Activated T-helper 2 cell treated with anti-CD3 and anti-CD28 coated beads, Interferon-gamma antibody, Interleukin-2, Interleukin-4, amounts not matched to agents 10 μg/mL and 5 μg/mL and 100 μg/mL, durations not matched to agents 14 hours and 24 hours and 36 hours (primary cell): ENCODE results near the gene CDKN2A. TPM values are rescaled to one million over a fixed set of nuclear protein-coding genes. Genes with fewer than 3 reads are reported as not detected.

ENCODE experiments used
- DNase-seq: peaks from one replicate; pipeline ENCODE4 v3.0.0; 2021; ENCODE audit warnings: low spot score
- H3K27ac Mint-ChIP-seq: one replicate; pipeline ENCODE4 v1.8.0; 2021; ENCODE audit warnings: mixed read lengths
- H3K27me3 Mint-ChIP-seq: one replicate; pipeline ENCODE4 v1.8.0; 2021; ENCODE audit warnings: low read depth, mixed read lengths
- H3K36me3 Mint-ChIP-seq: one replicate; pipeline ENCODE4 v1.8.0; 2021; ENCODE audit warnings: low read depth, mixed read lengths
- H3K4me1 Mint-ChIP-seq: one replicate; pipeline ENCODE4 v1.8.0; 2021; ENCODE audit warnings: low read depth, mixed read lengths
- H3K4me3 Mint-ChIP-seq: one replicate; pipeline ENCODE4 v1.8.0; 2021; ENCODE audit warnings: low read depth, mild to moderate bottlenecking, moderate library complexity, mixed read lengths
- H3K9me3 Mint-ChIP-seq: one replicate; pipeline ENCODE4 v1.8.0; 2021; ENCODE audit warnings: mixed read lengths
- intact Hi-C: fragments of 100-400 bp; cut with micrococcal nuclease; formaldehyde crosslinking; loops from one replicate; pipeline ENCODE4 v1.15.1; 2023
- total RNA-seq: library from RNA; stranded (reverse); gene quantifications from 2 replicates; pipeline ENCODE4 v1.2.3, GENCODE V29; 2022

The CDKN2A gene
- total RNA-seq, 1 donor from 2014 or later, result 5.8 TPM

DNA sequence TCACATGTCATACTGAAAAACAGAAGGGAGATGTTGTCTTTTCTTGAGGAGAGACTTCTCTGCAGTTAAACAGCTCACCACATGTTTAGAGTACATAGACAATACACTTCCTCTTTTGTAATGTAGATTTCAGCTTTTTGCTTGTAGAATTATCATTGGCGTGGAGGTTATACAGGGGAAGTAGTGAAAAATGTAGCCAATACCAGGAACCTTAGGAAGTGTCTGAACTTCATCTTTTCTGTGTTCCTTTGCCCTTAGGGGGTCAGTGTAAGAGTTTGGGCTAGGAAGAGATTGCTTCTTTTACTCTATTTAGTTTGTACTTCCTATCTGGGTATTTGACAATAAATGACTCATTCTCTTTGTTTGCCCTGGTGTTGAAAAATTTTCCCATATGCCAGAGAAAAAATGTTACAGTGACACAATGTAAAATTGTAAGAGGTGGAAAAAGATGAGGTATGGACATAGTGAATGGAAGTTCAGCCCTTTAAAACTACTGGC lies 36.0 kb upstream of the CDKN2A start:
- peaks cover 3% of the 10 kb centered on the region for H3K36me3 Mint-ChIP-seq
- peaks cover 35% of the 10 kb centered on the region for H3K4me1 Mint-ChIP-seq
- H3K4me3 Mint-ChIP-seq, result no peak overlapping the region
- H3K9me3 Mint-ChIP-seq, result no peaks in the 10 kb centered on the region
- intact Hi-C loops, result loop anchor here (1.0 to 5.0 kb wide), 2 partner anchors 22 to 212 kb away; no protein-coding TSS in a partner anchor
- H3K27me3 Mint-ChIP-seq, result peaks cover 9% of the 10 kb centered on the region
- DNase-seq, result no peak
- H3K27ac Mint-ChIP-seq, result peak overlapping the region; percentile 34

DNA sequence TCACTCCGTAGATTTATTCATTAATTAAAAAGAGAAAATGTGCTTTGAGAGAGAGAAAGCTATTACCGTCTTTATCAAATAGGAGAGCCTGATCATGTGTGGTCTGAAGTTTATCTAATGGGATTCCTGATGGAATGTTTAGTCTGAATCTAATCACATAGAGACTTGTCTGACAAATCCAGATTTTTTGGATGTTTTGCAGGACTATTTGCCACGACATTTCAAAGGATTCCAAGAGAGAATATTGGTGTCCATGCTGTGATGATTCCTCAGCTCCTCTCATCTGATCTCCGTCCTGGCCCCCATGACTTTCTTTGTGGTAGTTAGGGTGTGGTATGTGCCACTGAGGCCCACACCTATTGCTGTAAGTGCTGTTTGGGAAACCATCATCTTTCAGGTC lies 35.0 kb upstream of the CDKN2A start:
- Mint-ChIP-seq H3K27me3 (peaks cover 12% of the 10 kb centered on the region), H3K27ac (no peak overlapping the region), H3K4me1 (peaks cover 30% of the 10 kb centered on the region), H3K9me3 (no peaks in the 10 kb centered on the region), H3K4me3 (no peak overlapping the region), H3K36me3 (no peaks in the 10 kb centered on the region)
- intact Hi-C loops, result no loop called here
- DNase-seq, result no peak

DNA sequence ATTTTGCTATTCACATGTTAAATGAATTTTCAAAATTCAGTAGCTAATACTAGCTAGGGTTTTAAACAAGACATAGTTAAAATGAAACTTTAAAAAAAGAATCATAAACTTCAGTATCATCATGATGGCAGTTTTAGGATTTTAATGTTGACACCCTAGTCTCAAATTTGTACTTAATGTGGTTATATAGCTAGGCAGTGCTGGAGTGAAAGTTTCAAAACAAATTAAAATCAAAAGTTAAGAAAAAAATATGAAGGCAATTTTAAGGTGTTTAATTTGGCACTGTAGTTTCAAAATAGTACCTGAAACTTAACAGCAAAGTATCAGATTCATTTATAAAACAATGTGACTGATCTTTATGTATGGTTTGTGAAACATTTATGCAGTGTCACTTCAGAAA lies 34.2 kb upstream of the CDKN2A start:
- H3K27me3 Mint-ChIP-seq, result peaks cover 15% of the 10 kb centered on the region
- H3K4me1 Mint-ChIP-seq, result peaks cover 28% of the 10 kb centered on the region
- no peak overlapping the region for H3K4me3 Mint-ChIP-seq
- intact Hi-C loops, result no loop called here
- no peak overlapping the region for H3K27ac Mint-ChIP-seq
- no peak for DNase-seq
- no peaks in the 10 kb centered on the region for H3K9me3 Mint-ChIP-seq
- no peaks in the 10 kb centered on the region for H3K36me3 Mint-ChIP-seq

DNA sequence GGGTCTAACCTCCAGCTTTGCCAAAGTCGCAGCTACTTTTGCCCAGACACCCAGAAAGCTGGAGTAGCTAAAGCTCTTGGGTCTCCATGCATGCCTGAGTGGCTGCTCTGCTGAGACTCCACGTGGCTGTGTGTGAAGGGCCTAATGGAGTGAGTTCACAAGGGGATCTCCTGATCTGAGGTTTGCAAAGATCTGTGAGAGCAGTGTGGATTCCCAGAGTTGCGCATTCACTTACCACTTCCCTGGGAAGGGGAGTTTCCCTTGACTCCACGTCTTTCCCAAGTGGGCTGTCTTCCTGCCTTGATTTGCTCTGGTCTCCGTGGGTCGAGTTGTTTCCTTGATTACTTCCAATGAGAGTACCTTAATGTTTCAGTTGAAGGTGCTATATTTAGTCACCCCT lies 32.5 kb upstream of the CDKN2A start:
- DNase-seq, result no peak
- Mint-ChIP-seq H3K4me3 (no peak overlapping the region), H3K36me3 (no peaks in the 10 kb centered on the region), H3K27ac (no peak overlapping the region), H3K9me3 (no peaks in the 10 kb centered on the region), H3K4me1 (peaks cover 23% of the 10 kb centered on the region), H3K27me3 (peaks cover 27% of the 10 kb centered on the region)
- intact Hi-C loops, result no loop called here

DNA sequence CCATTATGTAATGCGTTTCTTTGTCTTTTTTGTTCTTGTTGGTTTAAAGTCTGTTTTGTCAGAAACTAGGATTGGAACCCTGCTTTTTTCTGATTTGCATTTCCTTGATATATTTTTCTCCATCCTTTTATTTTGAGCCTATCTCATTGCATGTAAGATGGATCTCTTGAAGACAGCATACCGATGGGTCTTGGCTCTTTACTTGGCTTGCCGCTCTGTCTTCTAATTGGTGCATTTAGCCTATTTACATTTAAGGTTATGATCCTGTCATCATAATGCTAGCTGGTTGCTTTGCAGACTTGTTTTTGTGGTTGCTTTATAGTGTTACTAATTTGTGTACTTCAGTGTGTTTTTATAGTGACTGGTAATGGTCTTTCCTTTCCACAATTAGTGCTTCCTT lies 28.2 kb upstream of the CDKN2A start:
- intact Hi-C loops, result no loop called here
- Mint-ChIP-seq H3K27me3 (peaks cover 53% of the 10 kb centered on the region), H3K4me1 (peaks cover 3% of the 10 kb centered on the region), H3K4me3 (no peak overlapping the region), H3K36me3 (no peaks in the 10 kb centered on the region), H3K9me3 (peaks cover 4% of the 10 kb centered on the region), H3K27ac (no peak overlapping the region)
- no peak for DNase-seq

DNA sequence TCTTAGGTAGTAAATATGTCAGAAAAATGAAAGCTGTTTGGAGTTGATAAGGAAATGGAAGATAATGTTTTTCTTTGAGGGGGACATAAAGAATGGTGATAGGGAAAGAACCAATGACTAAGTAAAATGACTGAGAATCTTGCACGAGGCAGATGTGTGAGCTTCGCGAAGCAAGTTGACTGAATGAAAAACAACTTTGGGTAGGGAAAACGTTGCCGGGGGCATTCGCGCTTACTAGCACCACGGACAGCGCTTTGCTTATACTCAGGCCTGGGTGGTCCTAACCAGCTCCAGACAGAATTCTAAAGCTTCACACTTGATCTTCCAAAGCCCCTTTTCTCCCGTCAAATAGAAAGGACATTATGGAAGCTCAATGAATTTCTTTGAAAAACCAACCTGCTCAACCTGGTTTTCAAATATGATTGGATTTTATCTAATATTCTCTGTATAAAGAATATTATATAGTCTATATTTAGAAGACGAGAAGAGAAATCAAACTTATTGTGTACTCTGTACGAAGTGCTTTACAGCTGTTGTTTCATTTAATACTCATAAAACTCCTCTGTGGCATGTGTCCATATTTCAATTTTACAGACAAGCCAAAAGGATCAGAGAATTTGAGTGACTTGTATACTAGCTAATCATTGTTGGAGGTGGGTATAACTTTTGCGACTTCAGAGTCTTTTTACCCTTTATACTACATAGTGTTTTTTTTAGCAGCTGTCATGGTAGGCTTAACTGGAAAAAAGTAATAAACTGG lies 16.9 kb upstream of the CDKN2A start:
- DNase-seq, result no peak
- peaks cover 49% of the 10 kb centered on the region for H3K27me3 Mint-ChIP-seq
- H3K4me3 Mint-ChIP-seq, result no peak overlapping the region

DNA sequence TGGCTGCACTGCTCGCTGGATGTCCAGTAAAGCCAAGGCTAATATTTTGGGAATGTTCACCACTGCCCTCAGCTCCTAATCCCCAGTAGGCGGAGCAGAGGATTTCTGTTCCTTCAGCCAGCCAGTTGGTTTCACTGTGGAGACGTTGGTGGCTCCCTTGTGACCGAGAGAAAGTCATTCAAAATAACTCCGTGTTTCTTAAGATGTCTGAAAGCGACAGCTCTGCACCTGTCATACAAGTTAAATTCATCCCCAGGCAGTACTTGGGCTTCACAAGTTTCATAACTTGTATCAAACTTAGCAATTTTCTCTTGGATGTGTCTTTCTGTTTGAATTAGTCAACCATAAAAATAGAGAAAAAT lies 15.3 kb upstream of the CDKN2A start:
- peaks cover 27% of the 10 kb centered on the region for H3K4me1 Mint-ChIP-seq
- H3K27me3 Mint-ChIP-seq, result peaks cover 64% of the 10 kb centered on the region
- no peaks in the 10 kb centered on the region for H3K9me3 Mint-ChIP-seq

More for the DNA sequence above, 16.9 kb upstream of the CDKN2A start:
- H3K27ac Mint-ChIP-seq, result no peak overlapping the region
- intact Hi-C loops, result no loop called here
- H3K4me1 Mint-ChIP-seq, result peaks cover 15% of the 10 kb centered on the region
- H3K9me3 Mint-ChIP-seq, result no peaks in the 10 kb centered on the region
- peaks cover 3% of the 10 kb centered on the region for H3K36me3 Mint-ChIP-seq

DNA sequence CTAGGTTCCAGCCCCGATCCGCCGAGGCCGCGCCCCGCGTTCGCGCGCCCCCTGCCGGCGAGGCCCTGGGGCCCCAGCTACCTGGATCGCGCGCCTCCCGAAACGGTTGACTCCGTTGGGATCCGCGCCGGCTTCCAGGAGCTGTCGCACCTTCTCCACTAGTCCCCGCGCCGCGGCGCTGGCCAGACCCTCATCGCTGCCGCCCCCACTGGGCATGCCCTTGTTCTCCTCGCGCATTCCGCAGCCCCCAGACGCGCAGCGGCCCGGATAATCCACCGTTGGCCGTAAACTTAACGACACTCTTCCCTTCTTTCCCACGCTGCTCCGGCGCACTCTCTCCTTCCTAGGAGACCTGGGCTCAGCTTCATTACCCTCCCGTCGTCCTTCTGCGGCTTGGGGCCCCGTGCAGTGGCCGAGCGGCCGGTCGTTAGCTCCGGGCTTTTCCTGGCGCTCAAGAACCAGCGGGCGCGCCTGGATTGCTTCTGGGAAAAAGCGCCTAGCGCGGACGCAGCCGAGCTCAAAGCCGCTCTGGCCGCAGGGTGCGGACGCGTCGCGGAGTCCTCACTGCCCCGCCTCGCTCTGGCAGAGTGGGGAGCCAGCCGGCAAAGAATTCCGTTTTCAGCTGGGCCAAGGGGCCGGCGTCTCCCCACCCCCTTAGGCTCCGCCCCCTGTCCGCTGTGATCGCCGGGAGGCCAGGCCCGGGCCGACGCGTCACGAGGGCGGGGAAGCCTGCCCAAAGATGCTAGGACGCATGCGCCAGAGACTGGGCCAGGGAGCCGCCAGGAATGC lies 14.7 kb upstream of the CDKN2A start, which contains the start of gene CDKN2B:
CDKN2B (minus strand) TSS at position 589 of the 789 bp plus-strand sequence; CDS start at position 237, 352 bp downstream.
- Mint-ChIP-seq H3K9me3 (no peaks in the 10 kb centered on the region), H3K4me3 (peak within 1 kb of the TSS; percentile 84), H3K27ac (no peak within 1 kb of the TSS), H3K36me3 (peaks cover 13% of the 10 kb centered on the region), H3K4me1 (peaks cover 27% of the 10 kb centered on the region), H3K27me3 (peaks cover 69% of the 10 kb centered on the region)
- peak; percentile 66 for DNase-seq
- intact Hi-C loops, result loop anchor here (1.0 to 2.0 kb wide), 7 partner anchors 14 to 248 kb away; no protein-coding TSS in a partner anchor

More for the DNA sequence above, 15.3 kb upstream of the CDKN2A start:
- Mint-ChIP-seq H3K36me3 (peaks cover 13% of the 10 kb centered on the region), H3K4me3 (peak overlapping the region; percentile 84), H3K27ac (no peak overlapping the region)
- no peak for DNase-seq
- intact Hi-C loops, result loop anchor here (1.0 to 2.0 kb wide), 3 partner anchors 29 to 248 kb away; no protein-coding TSS in a partner anchor

DNA sequence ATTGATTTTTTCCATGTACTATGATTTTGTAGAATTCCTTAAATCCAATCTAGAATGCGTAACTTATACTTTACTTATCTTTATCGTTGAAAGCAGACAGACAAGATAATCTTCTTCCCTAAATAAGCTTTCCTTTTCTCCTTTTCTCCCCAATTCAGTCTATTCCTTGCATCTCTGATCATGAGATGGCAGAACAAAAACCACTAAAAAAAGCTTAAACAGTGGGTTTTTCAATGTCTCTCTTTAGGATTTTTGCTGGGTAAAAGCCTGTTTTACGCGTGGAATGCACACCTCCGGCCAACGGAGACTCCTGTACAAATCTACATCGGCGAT lies 14.2 kb upstream of the CDKN2A start:
- no peak for DNase-seq
- Mint-ChIP-seq H3K4me1 (peaks cover 27% of the 10 kb centered on the region), H3K36me3 (peaks cover 16% of the 10 kb centered on the region), H3K27me3 (peaks cover 69% of the 10 kb centered on the region), H3K27ac (no peak overlapping the region), H3K9me3 (no peaks in the 10 kb centered on the region), H3K4me3 (peak overlapping the region; percentile 84)
- intact Hi-C loops, result loop anchor here (1.0 to 2.0 kb wide), 6 partner anchors 13 to 194 kb away; no protein-coding TSS in a partner anchor

DNA sequence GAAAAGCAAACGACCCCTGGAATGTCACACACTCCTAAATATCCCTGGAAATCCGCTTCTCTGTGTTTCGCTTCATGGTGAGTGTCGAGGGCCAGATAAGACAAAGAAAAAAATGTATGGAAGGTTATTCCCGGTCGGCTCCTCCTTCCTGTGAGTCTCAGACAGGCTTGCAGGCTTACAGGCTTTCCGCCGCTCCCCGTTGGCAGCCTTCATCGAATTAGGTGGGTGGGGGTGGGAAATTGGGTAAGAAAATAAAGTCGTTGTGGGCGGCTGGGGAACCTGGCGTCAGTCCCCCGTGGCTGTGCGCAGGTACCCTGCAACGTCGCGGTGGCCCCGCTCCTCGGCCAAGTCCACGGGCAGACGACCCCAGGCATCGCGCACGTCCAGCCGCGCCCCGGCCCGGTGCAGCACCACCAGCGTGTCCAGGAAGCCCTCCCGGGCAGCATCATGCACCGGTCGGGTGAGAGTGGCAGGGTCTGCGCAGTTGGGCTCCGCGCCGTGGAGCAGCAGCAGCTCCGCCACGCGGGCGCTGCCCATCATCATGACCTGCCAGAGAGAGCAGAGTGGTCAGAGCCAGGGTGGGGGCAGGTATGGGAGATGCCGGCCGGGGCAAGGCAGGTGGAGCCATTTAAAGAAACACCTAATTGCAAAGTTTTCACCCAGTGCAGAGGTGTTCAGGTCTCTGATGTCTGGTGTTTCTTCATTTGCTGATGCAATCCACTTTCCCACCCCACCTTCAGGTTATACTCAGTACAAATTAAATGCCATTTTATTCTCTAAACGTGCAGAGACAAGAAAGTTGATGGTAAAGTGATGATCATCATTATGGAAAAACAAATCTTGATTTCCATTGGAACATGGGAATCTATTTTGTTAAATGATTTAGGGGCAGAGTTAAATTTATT lies 11.8 kb upstream of the CDKN2A start:
- H3K36me3 Mint-ChIP-seq, result peaks cover 16% of the 10 kb centered on the region
- intact Hi-C loops, result loop anchor here (2.0 kb wide), 1 partner anchor 31 kb away; no protein-coding TSS in a partner anchor
- H3K4me3 Mint-ChIP-seq, result peak overlapping the region; percentile 16
- H3K27ac Mint-ChIP-seq, result no peak overlapping the region
- peaks cover 27% of the 10 kb centered on the region for H3K4me1 Mint-ChIP-seq
- H3K9me3 Mint-ChIP-seq, result no peaks in the 10 kb centered on the region
- peaks cover 75% of the 10 kb centered on the region for H3K27me3 Mint-ChIP-seq
- DNase-seq, result no peak

DNA sequence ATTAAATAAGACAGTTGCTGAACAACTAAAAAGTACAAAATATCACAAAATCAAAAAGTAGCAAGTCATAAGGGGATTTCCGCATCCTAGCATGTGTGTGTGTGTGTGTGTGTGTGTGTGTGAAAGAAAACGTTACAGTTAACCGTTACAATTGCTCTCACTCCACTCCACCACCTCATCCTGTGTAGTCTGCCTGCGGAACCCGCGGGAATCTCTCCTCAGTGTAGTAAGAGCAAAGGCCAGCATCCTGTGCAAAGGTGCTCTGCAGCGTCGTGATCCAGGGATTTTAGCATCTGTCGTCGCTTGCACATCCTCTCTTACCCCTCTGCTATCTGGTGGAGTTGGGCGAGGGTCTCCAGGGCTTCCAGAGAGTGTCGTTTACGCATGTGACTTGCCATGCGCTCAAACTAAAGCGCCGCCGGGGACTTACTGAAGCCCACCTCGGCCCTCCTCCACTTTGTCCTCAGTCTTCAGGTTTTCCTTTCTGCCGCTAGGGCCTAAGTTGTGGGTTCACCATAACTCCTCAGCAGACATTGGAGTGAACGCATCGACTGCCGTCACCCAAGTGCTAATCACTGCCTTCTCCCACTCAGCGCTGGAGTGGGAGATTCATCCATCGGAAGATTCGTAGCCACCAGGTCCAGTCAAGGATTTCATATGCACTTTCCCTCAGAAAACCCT lies 11.0 kb upstream of the CDKN2A start:
- peaks cover 72% of the 10 kb centered on the region for H3K27me3 Mint-ChIP-seq
- H3K4me1 Mint-ChIP-seq, result peaks cover 27% of the 10 kb centered on the region
- no peak overlapping the region for H3K27ac Mint-ChIP-seq
- intact Hi-C loops, result loop anchor here (2.0 kb wide), 1 partner anchor 30 kb away; no protein-coding TSS in a partner anchor
- H3K36me3 Mint-ChIP-seq, result peaks cover 16% of the 10 kb centered on the region
- no peak for DNase-seq
- peak overlapping the region; percentile 16 for H3K4me3 Mint-ChIP-seq
- H3K9me3 Mint-ChIP-seq, result no peaks in the 10 kb centered on the region
